ENCODE measurements around the gene DNTTIP2.

DNA sequence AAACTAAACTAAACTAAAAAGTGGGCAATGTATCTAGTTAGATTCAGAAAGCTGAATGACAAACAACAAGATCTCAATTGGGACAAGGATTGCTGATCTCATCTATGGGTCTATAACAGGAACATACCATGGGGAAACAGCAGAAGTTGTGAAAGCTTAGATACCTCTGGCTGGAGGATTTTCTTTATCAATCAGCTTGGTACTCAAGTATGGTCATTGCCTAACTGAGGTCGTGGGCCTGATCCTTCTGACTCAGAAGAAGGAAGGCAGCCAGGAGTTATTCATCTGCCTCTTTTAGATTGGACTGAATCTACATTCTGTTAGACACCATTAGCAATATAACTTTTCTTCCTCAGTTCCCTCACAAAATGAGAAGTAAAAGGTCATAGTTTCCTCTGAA lies 39.7 kb downstream of the DNTTIP2 start:
- TF ChIP-seq, protein P1, sequence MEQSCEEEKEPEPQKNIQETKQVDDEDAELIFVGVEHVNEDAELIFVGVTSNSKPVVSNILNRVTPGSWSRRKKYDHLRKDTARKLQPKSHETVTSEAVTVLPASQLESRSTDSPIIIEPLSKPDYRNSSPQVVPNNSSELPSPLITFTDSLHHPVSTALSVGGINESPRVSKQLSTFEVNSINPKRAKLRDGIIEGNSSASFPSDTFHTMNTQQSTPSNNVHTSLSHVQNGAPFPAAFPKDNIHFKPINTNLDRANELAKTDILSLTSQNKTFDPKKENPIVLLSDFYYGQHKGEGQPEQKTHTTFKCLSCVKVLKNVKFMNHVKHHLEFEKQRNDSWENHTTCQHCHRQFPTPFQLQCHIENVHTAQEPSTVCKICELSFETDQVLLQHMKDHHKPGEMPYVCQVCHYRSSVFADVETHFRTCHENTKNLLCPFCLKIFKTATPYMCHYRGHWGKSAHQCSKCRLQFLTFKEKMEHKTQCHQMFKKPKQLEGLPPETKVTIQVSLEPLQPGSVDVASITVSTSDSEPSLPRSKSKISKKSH (CRISPR knock-in tag; IDR thresholded peaks at IDR 0.05): no peak
- TF ChIP-seq EP300 (IDR thresholded peaks at IDR 0.05; ENCODE audit: low read length): no peak

Data from K562 (cell line).